Naive thymus-derived CD4-positive, alpha-beta T cell (primary cell): ENCODE measurements around the gene PLEKHG4B. TPM values are rescaled to one million over a fixed set of nuclear protein-coding genes. Genes with fewer than 3 reads are reported as not detected.

Experiments
- ATAC-seq: fragments of 150-1000 bp; cut with Tn5 transposase; 2 replicates; pipeline ENCODE4 v1.10.0; 2021; ENCODE audit warnings: mild to moderate bottlenecking, moderate library complexity
- CTCF ChIA-PET: fragments of 350-600 bp; sonication (Branson Sonifier 250); formaldehyde crosslinking; loops from one replicate; lab custom pipeline; 2021; ENCODE audit warnings: antibody characterized with exemption; lab: Charles Lee
- POLR2A ChIA-PET: fragments of 350-600 bp; sonication (Branson Sonifier 250); formaldehyde crosslinking; loops from one replicate; lab custom pipeline; 2021; ENCODE audit warnings: antibody characterized with exemption, inconsistent platforms; lab: Charles Lee
- DNase-seq, 9 donors: peaks; one replicate each; pipeline versions ENCODE4 v3.0.0 to v3.0.0-alpha.2; 2020 to 2022; ENCODE audit warnings: mixed read lengths in 1 of 9
- H3K27ac ChIP-seq: one replicate; pipeline ENCODE4 v1.7.0; 2013; ENCODE audit warnings: mild to moderate bottlenecking, low read depth, low read length, moderate library complexity
- H3K27me3 ChIP-seq, 2 donors: one replicate each; pipeline ENCODE4 v1.7.0; 2013; ENCODE audit warnings: low read length in 2 of 2, mild to moderate bottlenecking in 2 of 2, moderate library complexity in 2 of 2; ENCODE audit not compliant: control insufficient read depth in 2 of 2, insufficient read depth in 2 of 2
- H3K36me3 ChIP-seq, 3 experiments: 1 replicate in 2 of 3; 2 replicates in 1 of 3; pipeline ENCODE4 v1.7.0; 2013; ENCODE audit warnings: low read length in 3 of 3, mild to moderate bottlenecking in 3 of 3, moderate library complexity in 1 of 3; ENCODE audit not compliant: insufficient read depth in 3 of 3, control insufficient read depth in 2 of 3
- H3K4me1 ChIP-seq, 2 donors: one replicate each; pipeline ENCODE4 v1.7.0; 2013; ENCODE audit warnings: low read length in 2 of 2, mild to moderate bottlenecking in 2 of 2, moderate library complexity in 1 of 2; ENCODE audit not compliant: control insufficient read depth in 2 of 2, insufficient read depth in 2 of 2
- H3K4me3 ChIP-seq: 2 replicates; pipeline ENCODE4 v1.7.0; 2013; ENCODE audit warnings: mild to moderate bottlenecking, low read length
- H3K9me3 ChIP-seq, 3 experiments: 1 replicate in 2 of 3; 2 replicates in 1 of 3; pipeline ENCODE4 v1.7.0; 2013; ENCODE audit warnings: low read length in 3 of 3; ENCODE audit not compliant: control insufficient read depth in 2 of 3
- H3K27ac Mint-ChIP-seq, 9 donors: one replicate each; pipeline ENCODE4 v1.8.0; 2020 to 2022; ENCODE audit warnings: mixed read lengths in 9 of 9, mild to moderate bottlenecking in 8 of 9, moderate library complexity in 5 of 9, inconsistent platforms in 2 of 9
- H3K27me3 Mint-ChIP-seq, 5 donors: one replicate each; pipeline ENCODE4 v1.8.0; 2021 to 2022; ENCODE audit warnings: mixed read lengths in 5 of 5, mild to moderate bottlenecking in 1 of 5
- H3K36me3 Mint-ChIP-seq, 5 donors: one replicate each; pipeline ENCODE4 v1.8.0; 2020 to 2022; ENCODE audit warnings: mixed read lengths in 5 of 5, mild to moderate bottlenecking in 3 of 5, inconsistent platforms in 1 of 5
- H3K4me1 Mint-ChIP-seq, 7 donors: one replicate each; pipeline ENCODE4 v1.8.0; 2020 to 2022; ENCODE audit warnings: mixed read lengths in 7 of 7, mild to moderate bottlenecking in 3 of 7, inconsistent platforms in 1 of 7
- H3K4me3 Mint-ChIP-seq, 10 donors: one replicate each; pipeline ENCODE4 v1.8.0; 2020 to 2022; ENCODE audit warnings: mild to moderate bottlenecking in 10 of 10, mixed read lengths in 10 of 10, moderate library complexity in 6 of 10, inconsistent platforms in 2 of 10
- H3K9me3 Mint-ChIP-seq, 11 donors: one replicate each; pipeline ENCODE4 v1.8.0; 2020 to 2022; ENCODE audit warnings: mixed read lengths in 11 of 11, mild to moderate bottlenecking in 4 of 11, inconsistent platforms in 1 of 11, moderate library complexity in 1 of 11
- intact Hi-C, 2 donors: fragments of 100-400 bp; cut with micrococcal nuclease; formaldehyde crosslinking; loops; one replicate each; pipeline ENCODE4 v1.15.1; 2023
- polyA plus RNA-seq, 2 donors: library from polyadenylated mRNA; unstranded; fragments of 300-500 nt; fragmentation: Illumina TruSeq; gene quantifications; one replicate each; pipeline ENCODE4 v1.2.3, GENCODE V29; 2021
- total RNA-seq, 6 experiments: library from RNA in 5 of 6; stranded (reverse) in 5 of 6; gene quantifications; 1 replicate in 5 of 6; 2 replicates in 1 of 6; pipeline ENCODE4 v1.2.3 and lab custom pipeline; 2021 to 2026

The PLEKHG4B gene
- total and polyA plus RNA-seq, 7 experiments from 2014 or later: 0.39 to 2.0 TPM; not detected in 5

- no peaks in the 10 kb centered on the region for H3K36me3 Mint-ChIP-seq
- ATAC-seq (no peak), DNase-seq (no peak)
- H3K9me3 Mint-ChIP-seq: peaks cover 0 to 5% (median 0%) of the 10 kb centered on the region in 11 donors
- CTCF ChIA-PET: no interaction called here
- H3K27me3 Mint-ChIP-seq: peaks cover 2 to 16% (median 6%) of the 10 kb centered on the region in 5 donors
- no peaks in the 10 kb centered on the region for H3K4me1 ChIP-seq
- H3K9me3 ChIP-seq: no peaks in the 10 kb centered on the region
- no peak overlapping the region for H3K4me3 Mint-ChIP-seq
- H3K27ac Mint-ChIP-seq: no peak overlapping the region
- H3K4me1 Mint-ChIP-seq: no peaks in the 10 kb centered on the region
- POLR2A ChIA-PET: no interaction called here
- H3K36me3 ChIP-seq: no peaks in the 10 kb centered on the region
- no peak overlapping the region for H3K4me3 ChIP-seq
- intact Hi-C loops: no loop called here
- no peaks in the 10 kb centered on the region for H3K27me3 ChIP-seq
- no peak overlapping the region for H3K27ac ChIP-seq
These were observed 62.3 kb downstream of the PLEKHG4B start for GRCh38 chr5:154236-154635.

GRCh38 chr5:154826-155225 is 62.9 kb downstream of the PLEKHG4B start:
- peaks cover 8 to 22% (median 9%) of the 10 kb centered on the region in 5 donors for H3K27me3 Mint-ChIP-seq
- Histone ChIP-seq H3K4me1 (no peaks in the 10 kb centered on the region), H3K9me3 (no peaks in the 10 kb centered on the region), H3K4me3 (no peak overlapping the region), H3K27ac (no peak overlapping the region), H3K36me3 (no peaks in the 10 kb centered on the region), H3K27me3 (no peaks in the 10 kb centered on the region)
- DNase-seq (no peak), ATAC-seq (no peak)
- intact Hi-C loops: no loop called here
- H3K4me3 Mint-ChIP-seq: no peak overlapping the region
- no peak overlapping the region for H3K27ac Mint-ChIP-seq
- H3K4me1 Mint-ChIP-seq: no peaks in the 10 kb centered on the region
- no peaks in the 10 kb centered on the region for H3K36me3 Mint-ChIP-seq
- CTCF ChIA-PET: interaction anchor here (0.6 kb wide), 1 partner anchor 899 kb away, joined by 3 read pairs; no protein-coding TSS in a partner anchor
- POLR2A ChIA-PET: no interaction called here
- H3K9me3 Mint-ChIP-seq: peaks cover 0 to 1% (median 0%) of the 10 kb centered on the region in 11 donors

- intact Hi-C loops: no loop called here
- H3K36me3 Mint-ChIP-seq: no peaks in the 10 kb centered on the region
- ATAC-seq (no peak), DNase-seq (peak in 1 of 9 donors; percentile 13)
- CTCF ChIA-PET: no interaction called here
- no peak overlapping the region for H3K4me3 Mint-ChIP-seq
- Histone ChIP-seq H3K4me3 (no peak overlapping the region), H3K36me3 (no peaks in the 10 kb centered on the region), H3K4me1 (no peaks in the 10 kb centered on the region), H3K27me3 (no peaks in the 10 kb centered on the region), H3K27ac (no peak overlapping the region), H3K9me3 (no peaks in the 10 kb centered on the region)
- POLR2A ChIA-PET: no interaction called here
- peaks cover 0 to 1% (median 0%) of the 10 kb centered on the region in 11 donors for H3K9me3 Mint-ChIP-seq
- H3K4me1 Mint-ChIP-seq: no peaks in the 10 kb centered on the region
- no peak overlapping the region for H3K27ac Mint-ChIP-seq
- peaks cover 11 to 31% (median 18%) of the 10 kb centered on the region in 5 donors for H3K27me3 Mint-ChIP-seq
These were observed 63.9 kb downstream of the PLEKHG4B start for GRCh38 chr5:155651-156410.

GRCh38 chr5:156411-157072 is 64.6 kb downstream of the PLEKHG4B start:
- DNase-seq: peak in 1 of 9 donors; percentile 14
- peaks cover 0 to 1% (median 0%) of the 10 kb centered on the region in 11 donors for H3K9me3 Mint-ChIP-seq
- no peaks in the 10 kb centered on the region for H3K4me1 Mint-ChIP-seq
- no peak overlapping the region for H3K4me3 ChIP-seq
- H3K36me3 Mint-ChIP-seq: no peaks in the 10 kb centered on the region
- H3K4me1 ChIP-seq: no peaks in the 10 kb centered on the region
- H3K27ac Mint-ChIP-seq: no peak overlapping the region
- no peaks in the 10 kb centered on the region for H3K36me3 ChIP-seq
- ChIA-PET CTCF (no interaction called here), POLR2A (no interaction called here)
- H3K27ac ChIP-seq: no peak overlapping the region
- H3K4me3 Mint-ChIP-seq: no peak overlapping the region
- peaks cover 10 to 32% (median 20%) of the 10 kb centered on the region in 5 donors for H3K27me3 Mint-ChIP-seq
- ATAC-seq: no peak
- no peaks in the 10 kb centered on the region for H3K9me3 ChIP-seq
- intact Hi-C loops: no loop called here
- H3K27me3 ChIP-seq: no peaks in the 10 kb centered on the region

GRCh38 chr5:157126-157715 is 65.3 kb downstream of the PLEKHG4B start:
- no peak overlapping the region for H3K4me3 ChIP-seq
- H3K9me3 Mint-ChIP-seq: peaks cover 0 to 1% (median 0%) of the 10 kb centered on the region in 11 donors
- no peak overlapping the region for H3K4me3 Mint-ChIP-seq
- H3K36me3 Mint-ChIP-seq: no peaks in the 10 kb centered on the region
- H3K27ac Mint-ChIP-seq: no peak overlapping the region
- H3K27me3 ChIP-seq: no peaks in the 10 kb centered on the region
- H3K4me1 Mint-ChIP-seq: no peaks in the 10 kb centered on the region
- no peaks in the 10 kb centered on the region for H3K4me1 ChIP-seq
- H3K36me3 ChIP-seq: no peaks in the 10 kb centered on the region
- peak in 1 of 9 donors; percentile 12 for DNase-seq
- ATAC-seq: no peak
- H3K27ac ChIP-seq: no peak overlapping the region
- H3K27me3 Mint-ChIP-seq: peaks cover 7 to 32% (median 20%) of the 10 kb centered on the region in 5 donors
- ChIA-PET POLR2A (no interaction called here), CTCF (no interaction called here)
- intact Hi-C loops: no loop called here
- H3K9me3 ChIP-seq: no peaks in the 10 kb centered on the region

DNA sequence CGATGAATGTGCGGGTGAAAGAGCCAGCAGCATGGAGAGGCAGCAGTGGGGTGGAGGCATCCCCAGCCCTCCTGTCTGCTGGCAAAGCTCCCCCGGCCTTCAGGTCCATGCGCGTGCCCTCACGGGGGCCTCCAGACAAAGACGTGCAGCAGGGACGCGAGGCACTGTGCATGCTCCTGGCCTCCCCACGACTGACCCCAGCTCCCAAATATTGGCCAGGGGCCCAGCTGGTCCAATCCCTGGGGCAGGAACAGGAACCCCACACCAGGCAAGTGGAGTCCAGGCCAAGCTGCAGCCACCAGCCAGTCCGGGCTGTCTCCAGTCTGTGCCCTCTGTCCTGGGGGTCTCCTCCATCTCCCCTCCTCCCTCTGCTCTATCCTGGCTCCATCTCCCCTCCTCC is 65.8 kb downstream of the PLEKHG4B start:
- no peak overlapping the region for H3K4me3 Mint-ChIP-seq
- no peak overlapping the region for H3K4me3 ChIP-seq
- H3K4me1 Mint-ChIP-seq: no peaks in the 10 kb centered on the region
- ATAC-seq: no peak
- intact Hi-C loops: no loop called here
- CTCF ChIA-PET: no interaction called here
- no peaks in the 10 kb centered on the region for H3K9me3 ChIP-seq
- no peak overlapping the region for H3K27ac ChIP-seq
- no peaks in the 10 kb centered on the region for H3K36me3 Mint-ChIP-seq
- H3K27ac Mint-ChIP-seq: no peak overlapping the region
- POLR2A ChIA-PET: no interaction called here
- H3K27me3 Mint-ChIP-seq: peaks cover 3 to 32% (median 20%) of the 10 kb centered on the region in 5 donors
- no peaks in the 10 kb centered on the region for H3K27me3 ChIP-seq
- H3K9me3 Mint-ChIP-seq: peaks cover 0 to 1% (median 0%) of the 10 kb centered on the region in 11 donors
- DNase-seq: peak in 1 of 9 donors; percentile 11
- H3K36me3 ChIP-seq: no peaks in the 10 kb centered on the region
- no peaks in the 10 kb centered on the region for H3K4me1 ChIP-seq
